Erythroblast (primary cell): Measurements from ENCODE around the gene PRLR.

Source experiments
- DNase-seq, 2 experiments: peaks; one replicate each; lab custom pipeline; 2025; lab: John Stamatoyannopoulos, UW
- GATA1 ChIP-seq: IDR thresholded peaks from 2 replicates; pipeline ENCODE4 v1.6.1; 2011; ENCODE audit warnings: low read depth, mild to moderate bottlenecking, control low read depth, low read length, moderate library complexity
- POLR2A ChIP-seq: IDR thresholded peaks from 2 replicates; pipeline ENCODE4 v1.6.1; 2011; ENCODE audit warnings: mild to moderate bottlenecking, low read length

Gene PRLR

DNA sequence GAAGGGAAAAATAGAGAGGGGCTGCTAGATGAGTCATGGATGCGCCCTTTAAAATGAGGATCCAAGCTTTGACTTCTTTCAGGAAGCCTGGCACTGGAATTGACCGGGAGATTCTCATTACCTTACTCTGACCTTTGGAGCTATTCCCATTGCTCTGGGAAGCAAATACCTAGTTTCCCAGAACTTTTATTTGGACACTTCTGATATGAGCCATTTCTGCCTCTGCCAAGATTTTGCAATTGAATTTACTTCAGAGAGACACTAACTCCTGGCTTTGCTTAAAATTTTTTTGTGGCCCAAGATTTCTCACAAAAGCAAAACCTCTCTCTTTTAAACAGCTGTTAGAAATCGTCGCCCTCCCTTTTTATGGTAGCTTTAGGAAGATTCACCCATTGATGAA, 166.9 kb downstream of the PRLR start:
- TF ChIP-seq GATA1 (no peak), POLR2A (no peak)
- DNase-seq = no peak

DNA sequence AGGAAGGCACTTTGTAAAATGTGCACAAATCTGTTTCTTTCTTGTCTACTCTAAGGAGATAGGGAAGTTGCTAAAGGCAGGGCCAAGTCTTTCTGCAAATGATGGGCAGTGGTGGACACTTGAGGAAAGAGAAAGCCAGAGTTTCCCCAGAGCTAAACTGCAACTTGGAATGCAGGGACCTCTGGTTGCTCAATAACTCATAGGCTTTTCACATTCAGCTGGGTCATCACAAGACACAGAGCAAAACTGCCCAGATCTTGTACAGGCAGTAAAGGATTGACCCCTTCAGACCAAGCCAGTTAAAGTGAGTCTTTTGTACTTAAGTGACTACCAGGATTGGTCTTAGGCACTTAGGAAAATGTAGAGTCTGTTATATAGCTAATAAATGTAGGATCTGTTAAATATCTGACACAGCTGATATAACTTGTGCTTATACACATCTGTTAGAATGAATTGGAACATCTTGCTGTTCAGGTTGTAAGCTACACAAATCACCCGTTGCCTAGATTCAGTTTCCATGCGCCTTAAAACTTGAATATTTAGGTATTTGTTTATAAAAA, 169.0 kb downstream of the PRLR start:
- TF ChIP-seq GATA1 (no peak), POLR2A (no peak)
- no peak for DNase-seq

DNA sequence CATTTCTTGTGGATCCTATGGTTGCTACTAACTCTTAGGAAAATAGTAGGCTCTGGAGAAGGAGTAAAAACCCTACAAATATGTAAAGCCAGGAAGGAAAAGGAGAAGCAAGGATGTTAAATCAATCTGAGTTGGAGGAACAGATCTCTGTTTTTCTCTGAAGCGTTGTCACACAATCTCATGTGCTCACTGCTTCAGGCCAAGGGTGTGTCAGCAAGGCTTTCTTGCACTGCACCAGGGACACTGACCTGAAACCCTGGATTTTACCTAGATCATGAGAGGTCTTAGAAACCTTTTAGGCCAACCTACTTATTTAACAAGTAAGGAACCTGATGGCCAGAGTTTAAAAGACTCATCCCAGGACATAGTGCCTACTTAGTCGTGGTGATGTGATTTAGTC, 170.1 kb downstream of the PRLR start:
- TF ChIP-seq POLR2A = no peak
- no peak for TF ChIP-seq GATA1
- no peak for DNase-seq

DNA sequence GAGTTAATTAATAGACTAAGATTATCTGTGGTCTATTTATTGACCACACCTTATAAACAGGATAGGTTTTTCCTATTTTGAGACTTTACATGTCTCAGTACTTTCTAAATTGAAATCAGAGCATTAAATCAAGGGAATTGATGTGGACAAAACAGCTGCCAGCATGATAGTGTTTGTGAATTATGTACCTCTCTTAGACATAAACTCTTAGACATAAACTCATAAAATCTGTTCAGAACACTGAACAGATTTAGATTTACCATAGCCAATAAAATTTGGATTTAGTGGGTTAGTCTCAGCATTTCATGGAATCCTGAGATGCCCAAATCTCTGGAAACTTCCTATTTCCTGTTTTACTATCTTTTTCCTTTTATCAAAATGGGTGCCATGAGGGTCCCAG, 171.0 kb downstream of the PRLR start:
- TF ChIP-seq GATA1 = no peak
- no peak for TF ChIP-seq POLR2A
- no peak for DNase-seq

DNA sequence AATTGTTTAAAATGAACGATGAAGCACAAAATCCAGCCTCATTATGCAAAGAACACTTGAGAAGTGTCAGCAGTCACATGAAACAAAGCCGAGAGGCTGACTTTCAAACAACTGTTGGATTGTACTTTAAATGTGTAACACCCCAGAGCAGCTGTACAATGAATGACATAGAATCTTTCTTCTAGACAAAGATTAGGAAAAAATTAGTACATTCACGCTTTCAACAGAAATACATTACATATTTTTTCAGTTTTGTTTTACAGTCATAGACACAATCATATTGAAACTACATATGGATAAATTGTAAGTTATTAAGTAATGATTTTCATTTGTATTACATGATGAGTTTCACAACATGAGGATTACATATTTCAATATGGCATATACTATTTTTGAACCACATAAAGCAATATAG, 171.9 kb downstream of the PRLR start:
- DNase-seq = no peak
- TF ChIP-seq POLR2A (no peak), GATA1 (no peak)

DNA sequence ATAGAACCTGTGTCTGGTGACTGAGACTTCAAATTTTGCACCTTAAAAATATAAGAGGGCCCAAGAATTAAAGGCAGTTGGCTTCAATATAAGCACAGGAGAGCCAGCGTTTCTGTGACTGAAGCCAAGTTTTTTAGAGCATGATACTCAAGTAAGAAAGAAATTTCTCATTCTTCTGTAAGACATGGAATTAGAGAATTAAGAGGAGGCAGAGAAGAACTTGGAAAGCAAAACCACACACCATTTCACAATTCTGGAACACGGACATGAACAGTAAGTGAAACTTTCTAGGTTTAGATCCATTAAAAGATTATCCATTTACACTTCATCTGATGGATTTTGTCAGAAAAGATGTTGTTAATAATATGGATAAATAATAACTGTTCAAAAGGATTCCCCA, 173.6 kb downstream of the PRLR start:
- no peak for DNase-seq

DNA sequence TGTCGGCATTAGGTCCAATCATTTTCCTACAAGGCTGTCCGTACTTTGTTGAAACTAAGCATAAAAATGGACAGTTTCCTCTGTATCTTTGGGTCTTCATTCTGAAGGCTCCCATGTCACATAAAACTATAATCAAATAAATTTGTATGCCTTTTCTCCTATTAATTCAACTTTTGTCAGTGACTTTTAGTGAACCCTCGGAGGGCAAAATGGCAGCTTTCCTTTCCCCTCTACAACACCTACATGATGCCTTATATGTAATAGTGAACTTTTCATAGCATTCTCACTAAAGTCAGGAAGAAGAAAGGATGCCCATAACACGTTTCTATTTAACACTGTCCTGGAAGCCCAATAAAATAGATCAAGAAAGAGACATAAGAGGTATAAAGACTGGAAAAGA, 177.4 kb downstream of the PRLR start:
- DNase-seq = no peak
- TF ChIP-seq POLR2A (no peak), GATA1 (no peak)

More for the DNA sequence above, 173.6 kb downstream of the PRLR start:
- TF ChIP-seq POLR2A = no peak

DNA sequence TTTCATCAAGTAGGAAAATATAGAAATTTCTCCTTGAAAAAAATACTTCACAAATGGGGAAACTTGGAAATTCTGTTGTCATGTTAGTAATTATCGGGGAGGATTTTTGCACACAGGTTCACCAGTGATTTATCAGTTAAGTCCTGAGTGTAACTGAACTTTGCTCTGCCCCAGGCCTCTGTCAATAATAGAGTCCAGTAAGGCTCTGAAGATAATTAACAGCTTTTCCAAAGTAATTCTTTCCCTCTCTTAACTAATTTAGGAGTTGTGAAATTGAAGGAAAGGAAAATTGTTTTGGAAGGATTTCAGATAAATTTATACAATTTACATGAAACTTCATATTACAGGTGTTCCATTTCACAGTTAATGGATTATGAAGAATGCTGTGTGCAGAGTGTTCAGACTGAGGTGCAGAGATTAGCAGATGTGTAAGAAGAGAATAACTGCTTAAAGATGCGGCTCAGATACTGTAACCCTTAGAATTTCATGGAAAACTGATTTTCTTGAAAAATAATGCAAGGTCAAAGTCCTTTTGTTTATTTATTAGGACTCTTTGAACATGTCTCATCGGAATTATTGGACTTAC, 179.7 kb downstream of the PRLR start:
- no peak for TF ChIP-seq POLR2A
- no peak for TF ChIP-seq GATA1

DNA sequence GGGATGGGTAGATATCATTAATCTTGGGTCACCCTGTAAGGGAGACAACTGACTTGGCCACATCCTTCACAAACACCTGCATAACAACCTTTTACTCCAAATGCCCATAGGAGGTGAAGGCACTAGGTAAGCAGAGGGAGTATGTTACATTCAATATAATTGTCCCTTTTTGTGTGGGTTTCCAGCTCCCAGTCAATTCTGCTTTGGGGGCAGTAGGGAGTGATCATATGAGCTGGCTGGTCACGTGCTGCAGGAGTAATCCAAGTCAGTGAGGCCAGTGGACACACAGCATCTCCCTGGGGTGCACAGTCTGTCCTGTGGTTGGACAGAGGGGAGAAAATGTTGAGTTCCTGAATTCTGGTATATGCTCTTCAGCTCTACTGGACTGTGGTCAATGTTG, 181.4 kb downstream of the PRLR start:
- TF ChIP-seq POLR2A (no peak), GATA1 (no peak)

More for the DNA sequence above, 179.7 kb downstream of the PRLR start:
- no peak for DNase-seq

DNA sequence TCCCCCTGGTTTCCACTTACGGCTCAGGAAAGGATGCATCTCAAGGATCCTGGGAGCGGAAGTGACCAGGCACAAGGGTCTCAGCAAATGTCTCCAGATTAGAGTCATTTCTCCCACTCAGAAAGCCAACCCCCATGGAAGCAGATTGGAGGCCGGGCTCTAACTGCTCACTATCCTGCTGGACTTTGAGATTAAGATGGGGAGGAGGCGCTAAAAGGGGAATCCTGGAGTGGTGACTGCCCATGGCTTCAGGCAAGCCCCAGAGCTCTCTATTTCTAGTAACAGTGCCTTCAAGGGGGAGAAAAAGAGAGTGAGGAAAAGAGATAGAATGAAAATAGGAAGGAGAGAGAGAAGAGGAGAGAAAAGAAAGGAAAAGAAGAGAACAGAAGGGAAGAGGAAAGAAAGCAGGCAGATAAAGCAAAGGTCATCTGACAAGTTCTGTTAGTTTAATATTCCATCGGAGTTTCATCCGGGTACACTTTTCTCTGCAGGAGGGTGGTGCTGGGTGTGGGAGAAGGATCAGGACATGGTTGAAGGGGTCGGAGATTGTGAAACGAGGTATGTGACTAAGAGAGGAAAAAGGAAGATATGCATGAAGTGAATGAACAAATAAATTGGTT, 182.4 kb downstream of the PRLR start, which contains the start of gene AGXT2:
AGXT2 (minus strand) TSS at position 165 of the 620 bp plus-strand sequence; CDS start at position 108, 57 bp downstream.
- no peak for DNase-seq
- TF ChIP-seq GATA1 = no peak
- no peak for TF ChIP-seq POLR2A

More for the DNA sequence above, 181.4 kb downstream of the PRLR start:
- DNase-seq = no peak

DNA sequence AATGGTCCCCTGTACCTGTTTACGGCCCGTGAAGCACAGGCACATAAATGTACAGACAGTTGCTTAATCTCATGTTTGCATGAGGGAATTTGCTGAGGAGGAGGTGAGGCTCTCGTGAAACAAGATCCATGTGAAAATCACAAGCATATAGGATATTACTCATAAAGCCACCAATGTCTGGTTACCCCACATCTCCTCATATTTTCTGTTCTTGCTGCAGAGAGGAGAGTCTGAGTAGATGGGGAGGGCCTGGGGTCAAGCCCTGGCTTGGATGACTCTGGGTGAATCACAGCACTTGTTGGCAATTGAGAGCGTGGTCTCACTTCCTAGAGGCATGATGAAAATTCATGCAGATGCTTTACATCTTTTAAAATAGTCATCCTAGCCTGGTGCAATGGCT, 183.5 kb downstream of the PRLR start:
- no peak for DNase-seq
- TF ChIP-seq GATA1 (no peak), POLR2A (no peak)

DNA sequence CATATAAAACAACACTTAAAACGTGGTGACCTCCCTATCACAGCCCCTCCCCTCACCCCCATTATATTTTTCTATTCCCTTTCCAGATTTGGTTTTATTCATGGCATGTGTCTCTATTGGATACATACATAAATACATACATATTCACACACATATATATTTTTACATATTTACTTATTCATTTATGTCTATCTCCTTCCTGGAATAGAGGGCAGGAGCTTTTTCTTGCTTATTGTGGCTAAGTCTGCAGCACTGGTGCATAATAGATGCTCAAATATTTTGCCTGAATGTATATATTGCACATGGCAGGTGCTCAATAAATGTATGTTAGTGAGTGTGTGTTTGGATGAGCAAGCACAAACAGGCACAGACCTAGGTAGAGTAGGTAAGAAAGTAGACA, 185.0 kb downstream of the PRLR start:
- TF ChIP-seq POLR2A (no peak), GATA1 (no peak)
- no peak for DNase-seq

DNA sequence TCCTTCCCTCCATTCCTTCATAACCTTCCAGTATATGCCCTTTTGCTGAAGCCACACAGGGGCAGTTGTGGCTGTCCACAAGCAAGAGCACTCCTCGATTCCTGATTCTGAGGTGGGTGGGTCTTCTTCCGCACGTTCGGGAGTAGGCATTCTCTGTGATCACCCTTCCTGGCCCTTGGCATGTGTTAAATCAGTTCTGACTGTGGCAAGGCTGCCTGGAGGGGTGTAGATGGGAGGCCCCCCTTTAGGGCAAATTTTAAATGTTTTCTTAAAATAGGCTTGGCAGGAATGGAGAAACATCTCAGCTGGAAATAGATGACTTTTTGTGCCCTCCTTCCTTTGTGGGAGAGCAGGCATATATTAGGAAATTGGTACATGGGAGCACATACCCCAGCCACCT, 185.6 kb downstream of the PRLR start:
- TF ChIP-seq GATA1 (no peak), POLR2A (no peak)
- DNase-seq = no peak

DNA sequence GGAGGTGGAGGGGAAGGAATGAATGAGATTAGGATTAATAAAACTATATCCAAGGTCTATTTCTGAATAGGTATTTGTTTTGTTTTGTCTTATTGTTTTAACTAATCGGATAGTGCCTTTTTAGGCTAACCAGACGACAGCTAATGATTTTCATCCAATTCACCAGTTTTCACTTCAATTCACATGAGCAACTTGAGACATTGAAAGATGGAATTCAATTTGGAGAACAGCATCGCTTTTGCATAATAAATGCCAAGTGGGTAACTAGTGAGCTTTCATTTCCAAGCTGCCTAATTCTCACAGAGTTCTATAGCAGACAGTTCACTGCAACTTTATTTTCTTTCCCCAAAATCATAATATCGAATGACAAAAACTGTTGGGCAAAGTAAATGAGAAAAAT, 187.5 kb downstream of the PRLR start:
- TF ChIP-seq POLR2A = no peak
- no peak for TF ChIP-seq GATA1
- no peak for DNase-seq
